Cerebellar cortex (tissue), 1 donor: ENCODE results near the gene TNPO2.
A peak's percentile ranks its signal among the peaks of the same experiment; 100 is the strongest.
"Not testable (repeated sequence)": the region's sequence is repeated elsewhere in the genome, so short reads cannot be mapped to it uniquely, and the experiment has no call there.

Source experiments
- DNase-seq: peaks from one replicate; pipeline ENCODE4 v3.0.0-alpha.2; 2015; ENCODE audit warnings: low spot score

TNPO2 gene

DNA sequence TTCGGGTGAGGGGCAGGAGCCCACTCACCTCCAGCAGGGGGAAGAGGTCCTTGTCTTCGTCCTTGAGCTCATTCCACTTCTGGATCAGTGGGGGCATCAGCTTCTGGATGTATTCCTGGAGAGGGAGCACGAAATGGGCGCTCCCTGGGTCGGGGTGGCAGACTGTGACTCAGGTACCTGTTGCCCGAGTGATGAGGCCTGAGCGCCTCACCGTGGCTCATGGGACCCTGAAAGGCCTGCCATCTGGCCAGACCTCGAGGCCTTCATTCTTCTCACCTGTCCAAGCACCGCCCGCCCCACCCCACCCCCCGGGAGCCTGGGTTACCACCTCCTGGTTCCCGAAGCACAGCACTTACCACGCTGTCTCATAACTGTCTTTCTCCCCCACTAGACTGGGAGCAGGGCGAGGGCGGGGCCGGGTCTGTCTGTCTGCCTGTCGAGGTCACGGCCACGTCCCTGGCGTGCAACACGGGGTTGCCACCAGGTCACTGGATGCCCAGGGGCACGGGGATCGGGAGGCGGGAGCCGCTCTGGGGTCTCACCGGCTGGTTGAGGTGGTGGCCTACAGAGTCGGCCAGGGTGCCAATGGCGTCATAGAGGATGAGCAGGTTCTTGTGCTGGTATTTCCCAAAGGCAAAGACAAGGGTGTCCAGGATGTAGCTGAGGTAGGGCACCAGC, 17.9 kb downstream of the TNPO2 start:
- DNase-seq = no peak

DNA sequence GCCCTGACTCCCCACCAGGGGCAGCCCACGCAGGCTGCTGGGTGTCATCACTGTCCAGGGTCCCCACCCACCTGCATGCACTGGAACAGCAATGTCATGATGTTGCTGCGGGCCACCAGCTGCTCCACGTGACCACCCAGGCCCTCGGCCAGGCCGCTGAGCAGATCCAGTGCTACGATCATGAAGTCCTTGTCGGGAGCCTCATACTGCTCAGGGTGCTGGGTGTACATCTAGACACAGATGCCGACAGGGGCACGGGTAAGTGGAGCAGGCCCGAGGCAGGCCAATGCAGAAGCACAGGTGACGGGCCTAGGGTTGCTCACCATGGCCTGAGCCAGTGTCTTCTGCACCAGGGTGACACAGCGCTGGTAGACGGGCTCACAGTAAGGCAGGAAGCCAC, 18.6 kb downstream of the TNPO2 start:
- DNase-seq = no peak

DNA sequence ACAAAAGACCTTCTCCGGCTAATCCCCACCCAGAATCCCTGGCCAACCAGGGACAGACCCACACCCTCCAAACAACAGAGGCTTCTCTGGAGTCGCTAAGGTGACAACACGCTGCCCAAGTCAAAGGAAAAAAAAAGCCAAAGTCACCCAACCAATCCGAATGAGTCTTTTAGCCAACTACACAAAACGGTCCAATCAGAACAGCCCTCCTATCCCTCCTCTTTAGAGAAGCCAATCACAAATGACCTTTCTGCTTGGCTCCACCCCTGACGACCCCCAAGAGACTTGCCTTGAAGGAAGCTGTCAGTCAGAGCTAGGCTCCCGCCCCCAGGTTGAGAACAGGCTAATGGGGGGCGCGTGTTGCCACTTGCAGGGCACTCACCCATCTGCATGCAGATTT, 20.7 kb downstream of the TNPO2 start:
- DNase-seq = peak; percentile 73

DNA sequence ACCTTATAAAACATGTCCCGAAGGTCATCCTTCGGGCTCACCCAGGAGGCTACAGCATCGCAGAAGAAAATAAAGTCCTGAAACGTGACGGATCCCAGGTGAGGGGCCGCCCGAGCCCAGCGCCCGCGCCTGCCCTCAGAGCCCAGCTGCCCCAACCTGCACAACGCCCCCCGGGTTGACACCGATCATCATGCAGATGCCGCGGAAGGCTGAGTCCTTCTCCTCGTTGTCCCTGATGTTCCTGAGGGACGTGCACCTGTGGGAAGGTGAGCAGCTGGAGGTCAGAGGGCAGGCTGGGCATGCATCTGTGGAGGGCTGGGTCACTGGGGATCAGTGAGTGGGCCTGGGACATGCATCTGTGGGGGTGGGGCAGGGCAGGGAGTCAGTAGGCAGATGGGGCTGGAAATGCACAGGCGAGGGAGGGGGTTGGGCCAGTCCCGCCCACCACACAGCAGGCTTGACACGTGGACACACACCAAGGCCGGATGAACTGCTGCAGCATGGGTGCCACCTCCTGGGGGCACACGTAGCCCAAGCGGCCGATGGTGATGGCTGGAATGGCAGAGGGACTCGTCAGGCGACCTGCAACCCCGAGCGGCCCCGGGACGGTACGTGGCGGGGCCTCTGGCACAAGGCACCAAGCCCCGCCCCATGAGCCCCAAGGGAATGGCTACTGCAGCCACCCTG, 22.0 kb downstream of the TNPO2 start:
- DNase-seq = no peak

DNA sequence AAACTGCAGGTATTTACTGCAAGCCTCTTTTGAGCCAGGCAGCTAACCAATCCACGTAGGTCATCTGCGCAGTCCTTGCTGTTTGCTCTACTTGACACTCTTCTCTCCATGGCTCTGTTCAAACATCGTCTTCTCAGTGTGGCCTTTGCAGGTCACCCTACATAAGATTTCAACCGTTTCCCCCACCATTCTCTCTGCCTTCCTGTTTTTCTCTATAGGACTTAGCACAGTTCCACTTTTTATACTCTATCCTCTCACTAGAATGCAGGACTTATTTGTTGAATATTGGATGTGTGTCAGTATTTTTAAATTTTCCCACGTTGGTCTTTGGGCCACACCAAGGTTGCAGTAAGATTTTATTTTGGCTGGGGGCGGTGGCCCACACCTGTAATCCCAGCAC, 25.6 kb downstream of the TNPO2 start:
- DNase-seq = no peak

DNA sequence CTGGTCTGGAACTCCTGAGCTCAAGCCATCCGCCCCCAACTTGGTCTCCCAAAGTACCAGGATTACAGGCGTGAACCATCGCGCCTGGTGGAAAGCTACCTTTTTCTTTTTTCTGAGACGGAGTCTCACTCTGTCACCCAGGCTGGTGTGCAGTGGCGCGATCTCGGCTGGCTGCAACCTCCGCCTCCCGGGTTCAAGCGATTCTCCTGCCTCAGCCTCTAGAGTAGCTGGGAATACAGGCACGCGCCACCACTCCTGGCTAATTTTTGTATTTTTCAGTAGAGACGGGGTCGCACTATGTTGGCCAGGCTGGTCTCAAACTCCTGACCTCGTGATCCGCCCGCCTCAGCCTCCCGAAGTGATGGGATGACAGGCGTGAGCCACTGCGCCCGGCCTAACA, 26.3 kb downstream of the TNPO2 start:
- not testable (repeated sequence) for DNase-seq

DNA sequence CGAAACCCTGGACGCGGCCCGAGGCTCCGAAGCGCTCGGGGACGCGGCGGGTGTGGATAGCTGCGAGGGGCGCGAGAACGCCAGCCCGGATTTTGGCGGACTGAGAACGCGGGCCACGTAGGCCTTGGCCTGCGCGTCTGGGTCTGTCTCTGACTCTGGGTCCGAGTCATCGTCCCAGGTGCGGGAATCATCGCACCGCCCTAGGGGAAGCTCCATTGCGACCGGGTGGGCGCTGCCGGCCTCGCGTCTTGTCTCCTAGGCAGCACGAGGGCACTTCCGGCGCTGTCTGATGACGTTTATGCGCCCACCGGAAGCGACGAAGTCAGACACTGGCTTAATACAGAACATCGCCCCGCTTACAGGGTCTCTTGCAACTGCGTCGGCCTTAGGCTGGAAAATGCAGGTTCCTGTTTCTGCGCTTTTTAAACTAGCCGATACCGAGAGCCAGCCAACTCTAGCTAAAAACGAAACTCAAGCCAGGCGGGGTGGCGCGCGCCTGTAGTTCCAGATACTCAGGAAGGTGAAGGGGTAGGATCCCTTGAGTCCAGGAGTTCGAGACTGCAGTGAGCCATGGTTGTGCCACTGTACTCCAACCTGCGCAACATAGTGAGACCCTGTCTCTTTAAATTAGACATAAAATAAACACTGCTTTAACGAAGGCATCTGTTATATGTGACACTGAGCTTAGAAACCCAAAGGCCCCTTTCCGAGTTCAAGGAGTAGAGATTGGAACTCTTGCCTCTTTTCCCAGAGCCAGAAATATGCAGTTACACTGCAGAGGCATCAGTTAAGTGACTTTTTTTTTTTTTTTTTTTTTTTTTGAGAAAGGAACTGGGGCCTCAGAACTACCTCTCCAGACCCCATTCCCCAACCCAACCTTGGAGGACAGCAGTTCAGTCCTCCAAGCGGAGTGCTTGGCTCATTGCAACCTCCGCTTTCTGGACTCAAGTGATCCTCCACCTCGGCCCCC, 27.1 kb downstream of the TNPO2 start, which contains the start of gene FBXW9:
TSS of gene FBXW9 (minus strand) at position 266 of the 970 bp plus-strand sequence. CDS start at position 216, 50 bp downstream.
- peak; percentile 98 for DNase-seq

DNA sequence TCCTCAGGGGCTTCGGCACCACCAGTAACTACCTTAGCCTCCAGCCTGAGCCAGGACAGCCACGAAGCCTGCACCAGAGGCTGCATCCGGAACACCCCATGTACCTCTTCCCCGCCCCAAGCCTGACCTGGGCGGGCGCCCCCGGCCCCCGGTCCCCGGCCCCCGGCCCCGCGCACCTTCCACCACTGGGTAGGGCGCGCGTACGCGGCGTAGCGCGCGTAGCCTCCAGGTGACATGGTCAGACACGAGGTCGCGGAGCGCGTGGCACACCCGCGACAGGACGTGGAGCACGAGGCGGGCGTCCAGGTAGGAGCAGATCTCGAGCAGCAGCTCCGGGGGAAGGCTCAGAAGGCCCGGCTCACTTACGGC, 27.8 kb downstream of the TNPO2 start:
- DNase-seq = no peak

DNA sequence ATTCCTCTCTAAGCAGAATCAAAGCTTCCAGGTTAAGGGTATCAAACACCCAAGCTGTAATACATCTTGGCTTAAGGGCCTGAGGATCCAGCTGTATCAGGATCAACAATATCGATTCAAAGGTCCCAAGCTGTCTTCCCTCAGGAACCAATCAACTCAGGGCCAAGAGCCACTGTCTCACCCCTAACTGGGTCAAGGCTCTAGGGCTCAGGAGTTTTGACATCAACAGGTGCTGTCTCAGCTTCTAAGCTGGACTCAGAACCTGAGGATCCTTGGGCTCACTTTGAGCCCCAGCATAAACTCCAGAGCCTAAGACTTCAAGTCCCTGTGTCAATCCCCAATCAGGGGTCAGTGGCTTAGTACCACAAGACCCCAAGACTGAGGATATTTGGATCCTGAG, 28.2 kb downstream of the TNPO2 start:
- DNase-seq = no peak

DNA sequence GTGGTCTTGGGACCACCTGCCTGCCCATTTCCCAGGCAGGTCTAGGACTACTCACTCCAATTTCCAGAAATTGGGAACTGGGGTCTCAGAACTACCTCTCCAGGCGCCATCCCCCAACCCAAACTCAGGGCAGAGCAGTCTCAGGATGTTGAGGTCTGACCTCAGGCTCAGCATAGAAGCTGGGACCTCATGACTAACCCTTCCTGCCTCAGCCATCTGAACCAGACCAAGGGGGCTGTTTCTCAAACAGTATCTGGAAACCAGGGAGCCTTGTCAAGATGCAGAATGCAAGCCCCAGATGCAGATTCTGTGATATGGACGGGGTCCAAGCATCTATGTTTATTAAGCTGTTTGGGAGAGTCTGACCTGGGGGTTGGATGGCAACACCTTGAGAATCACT, 28.6 kb downstream of the TNPO2 start:
- no peak for DNase-seq

DNA sequence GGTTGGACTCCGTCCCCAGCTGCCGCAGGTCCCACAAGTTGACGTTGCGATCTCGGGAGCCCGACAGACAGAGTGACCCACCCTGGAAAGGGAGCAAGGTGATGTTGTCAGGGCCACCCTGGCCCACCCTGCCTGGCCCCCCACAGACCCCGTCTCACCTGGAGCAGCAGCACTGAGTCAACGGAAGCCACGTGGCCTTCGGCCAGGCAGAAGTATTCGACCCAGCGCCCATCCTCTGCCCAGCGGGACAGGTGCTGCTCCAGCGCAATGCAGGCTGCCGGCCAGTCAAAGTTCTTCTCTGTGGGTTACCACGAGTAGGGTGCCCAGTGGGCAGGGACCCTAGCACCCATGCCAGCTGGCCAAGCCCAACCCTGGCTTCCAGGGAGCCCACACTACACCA, 29.1 kb downstream of the TNPO2 start:
- no peak for DNase-seq

DNA sequence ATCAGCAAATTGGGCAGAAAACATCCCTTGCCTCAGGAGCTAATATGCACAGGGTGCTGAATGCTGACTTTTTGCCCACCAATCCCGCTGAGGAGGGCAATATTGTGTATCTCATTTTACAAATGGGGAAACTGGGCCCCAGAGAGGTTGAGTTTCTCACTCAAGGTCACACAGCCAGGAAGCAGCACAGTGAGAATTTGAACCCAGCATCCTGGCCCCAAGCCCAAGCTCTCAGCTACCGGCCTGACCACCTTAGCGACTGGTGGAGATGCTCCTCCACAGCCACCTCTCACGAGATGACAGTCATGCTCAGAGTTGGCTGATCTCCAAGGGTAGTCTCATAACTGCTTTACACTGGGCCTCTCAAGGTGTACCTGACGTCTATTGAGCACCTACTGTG, 30.8 kb downstream of the TNPO2 start:
- DNase-seq = no peak

DNA sequence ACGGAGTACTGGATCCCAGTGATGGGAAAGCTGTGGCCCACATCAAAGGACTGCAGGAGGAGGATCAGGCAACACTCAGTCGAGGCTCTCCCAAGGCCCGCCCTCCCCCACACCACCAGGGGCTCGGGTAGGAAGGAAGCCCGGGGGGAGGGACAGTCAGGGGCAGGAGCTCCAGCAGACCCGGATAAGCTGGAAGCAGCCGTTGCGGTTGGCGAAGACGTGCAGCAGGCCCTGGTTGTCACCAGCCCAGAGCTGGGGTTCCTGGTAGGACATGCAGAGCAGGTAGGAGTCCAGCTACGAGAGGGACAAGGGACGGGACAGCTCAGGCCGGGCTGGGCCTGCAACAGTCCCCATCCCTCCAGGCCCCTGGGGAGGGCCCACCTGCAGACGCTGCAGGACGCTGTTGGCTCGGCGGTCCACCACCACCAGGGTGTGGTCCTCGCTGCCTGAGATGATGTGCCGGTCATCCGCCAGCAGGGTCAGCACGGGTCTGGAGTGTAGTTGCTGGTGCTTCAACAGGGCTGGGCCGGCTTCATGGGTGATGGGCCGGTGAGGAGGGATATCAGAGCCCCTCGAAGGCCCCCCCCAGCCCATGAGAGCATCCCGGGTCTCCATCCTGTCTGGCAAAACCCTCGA, 34.0 kb downstream of the TNPO2 start:
- DNase-seq = no peak

DNA sequence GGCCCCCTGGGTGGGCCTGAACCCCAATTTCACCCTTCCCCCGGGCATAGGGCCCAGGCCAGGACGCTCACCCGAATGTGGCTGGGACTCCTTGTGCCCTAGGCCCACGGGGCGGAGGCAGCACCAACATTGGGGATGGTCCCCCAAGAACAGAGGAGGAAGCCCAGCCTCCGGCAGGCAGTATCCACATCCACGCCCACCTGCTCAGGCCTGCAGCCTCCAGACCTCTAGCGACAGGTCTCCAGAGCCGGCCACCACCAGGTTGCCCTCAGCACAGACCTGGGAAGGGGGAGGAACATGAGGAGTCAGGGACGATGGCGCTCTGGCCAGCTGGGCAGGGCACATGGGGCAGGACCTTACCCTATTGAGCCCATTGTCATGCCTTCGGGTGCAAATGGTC, 34.7 kb downstream of the TNPO2 start:
- no peak for DNase-seq

DNA sequence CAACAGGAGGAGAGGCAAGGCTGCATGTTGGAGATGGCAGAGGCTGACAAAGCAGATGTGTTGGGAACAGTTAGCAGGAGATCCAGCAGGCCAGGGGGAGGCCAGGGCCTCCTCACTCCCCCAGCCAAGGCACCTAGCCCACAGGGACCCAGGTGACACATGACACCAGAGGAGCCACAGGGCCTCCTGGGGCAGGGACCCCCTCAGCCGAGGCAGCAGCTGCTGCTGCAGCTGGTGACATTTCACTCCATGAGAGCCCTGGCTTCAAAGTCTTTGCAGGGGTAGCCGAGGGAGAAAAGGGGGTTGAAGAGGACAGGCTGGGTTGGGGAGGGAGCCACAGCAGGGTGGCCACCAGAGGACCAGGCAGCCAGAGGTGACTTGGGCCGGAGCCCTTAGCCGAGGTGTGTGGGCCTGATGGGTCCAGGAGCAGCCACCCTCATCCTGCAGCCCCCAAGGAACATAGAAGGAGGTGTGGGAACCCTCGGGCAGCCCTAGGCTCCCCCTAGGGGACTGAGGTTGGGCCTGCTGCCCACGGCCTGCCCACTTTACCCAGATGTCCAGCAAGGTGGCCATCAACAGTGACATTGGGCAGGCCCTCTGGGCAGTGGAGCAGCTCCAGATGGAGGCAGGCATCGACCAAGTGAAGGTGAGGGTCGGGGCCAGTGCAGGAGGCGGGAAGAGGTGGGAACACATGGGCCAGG, 36.1 kb downstream of the TNPO2 start, which contains the start of gene GNG14:
TSS of gene GNG14 (plus strand) at position 503 of the 701 bp plus-strand sequence. CDS start at position 554, 51 bp downstream.
- no peak for DNase-seq

DNA sequence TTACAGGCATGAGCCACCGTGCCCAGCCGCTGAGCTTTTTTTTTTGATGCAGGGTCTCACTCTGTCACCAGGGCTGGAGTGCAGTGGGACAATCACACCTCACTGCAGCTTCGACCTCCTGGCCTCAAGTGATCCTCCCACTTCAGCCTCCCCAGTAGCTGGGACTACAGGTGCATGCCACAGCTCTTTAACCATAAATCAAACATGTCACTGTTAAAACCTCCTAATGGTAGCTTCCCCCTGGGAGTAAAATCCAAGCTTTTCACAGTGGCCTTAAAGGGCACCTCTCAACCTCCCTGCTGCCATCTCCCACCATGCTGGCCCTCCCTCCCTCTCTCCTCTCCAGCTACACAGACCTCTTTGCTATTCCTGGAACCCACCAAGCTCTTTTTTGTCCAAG, 37.9 kb downstream of the TNPO2 start:
- no peak for DNase-seq

DNA sequence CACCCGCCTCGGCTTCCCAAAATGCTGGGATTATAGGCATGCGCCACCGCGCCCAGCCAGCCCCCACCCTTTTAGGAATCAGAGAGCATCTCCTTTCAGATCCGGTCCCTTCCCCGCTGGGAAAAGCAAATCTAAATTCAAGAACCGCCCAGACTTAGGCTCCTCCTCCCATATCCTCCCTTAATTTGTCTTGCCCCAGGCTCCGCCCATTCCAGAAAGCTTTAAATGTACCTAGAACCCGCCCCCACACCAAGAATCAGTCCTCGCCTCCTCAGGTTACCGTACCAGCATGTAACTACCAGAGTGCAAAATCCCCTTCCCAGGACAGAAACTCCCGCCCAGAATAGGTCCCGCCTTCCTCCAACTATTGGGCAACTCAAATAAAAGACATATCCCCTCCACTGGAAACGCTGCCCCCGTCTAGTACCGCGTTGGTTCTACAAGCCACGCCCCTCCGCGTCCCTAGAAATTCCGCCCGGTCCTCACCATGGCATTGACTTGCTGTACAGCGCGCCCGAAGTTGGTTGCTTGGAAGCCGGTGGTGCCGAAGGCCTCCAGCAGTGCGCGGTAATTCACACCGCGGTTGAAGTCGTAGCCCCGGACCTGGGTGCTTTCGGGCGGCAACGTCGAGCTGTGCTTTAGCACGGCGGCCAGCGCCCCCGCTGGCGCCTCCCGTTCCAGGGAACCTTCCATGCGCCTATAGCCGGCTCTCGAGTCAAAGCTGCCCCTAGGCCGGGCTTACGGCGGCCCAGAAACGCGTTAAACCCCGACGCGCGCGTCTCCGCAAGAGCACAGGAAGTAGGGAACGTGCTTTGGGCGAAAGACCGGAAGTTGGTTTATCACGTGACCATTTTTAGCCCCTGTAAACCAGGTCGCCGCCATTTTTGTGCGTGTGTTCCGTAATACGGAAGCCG, 42.4 kb downstream of the TNPO2 start, which contains the start of gene DHPS:
TSS of gene DHPS (minus strand) at position 807 of the 914 bp plus-strand sequence. CDS start at position 693, 114 bp downstream.
- DNase-seq = peak; percentile 97

DNA sequence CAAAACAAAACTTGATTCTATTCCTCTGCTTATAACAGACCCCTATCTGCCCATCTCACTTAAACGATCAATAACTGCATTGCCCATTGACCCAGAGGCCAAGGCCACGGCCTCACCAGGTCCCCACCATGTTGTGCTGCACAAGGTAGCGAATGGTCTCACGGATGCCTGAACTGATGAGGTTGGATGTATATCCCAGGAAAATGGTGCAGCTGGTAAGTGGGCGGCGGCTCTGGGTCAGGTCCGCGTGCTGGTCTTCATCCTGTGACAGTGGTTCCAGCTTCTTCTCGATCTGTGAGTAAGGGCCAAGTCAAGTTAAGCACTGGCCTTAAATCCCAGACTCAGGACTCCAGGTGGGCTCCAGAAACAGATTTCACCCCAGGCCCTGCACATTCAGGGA, 43.7 kb downstream of the TNPO2 start:
- DNase-seq = no peak

DNA sequence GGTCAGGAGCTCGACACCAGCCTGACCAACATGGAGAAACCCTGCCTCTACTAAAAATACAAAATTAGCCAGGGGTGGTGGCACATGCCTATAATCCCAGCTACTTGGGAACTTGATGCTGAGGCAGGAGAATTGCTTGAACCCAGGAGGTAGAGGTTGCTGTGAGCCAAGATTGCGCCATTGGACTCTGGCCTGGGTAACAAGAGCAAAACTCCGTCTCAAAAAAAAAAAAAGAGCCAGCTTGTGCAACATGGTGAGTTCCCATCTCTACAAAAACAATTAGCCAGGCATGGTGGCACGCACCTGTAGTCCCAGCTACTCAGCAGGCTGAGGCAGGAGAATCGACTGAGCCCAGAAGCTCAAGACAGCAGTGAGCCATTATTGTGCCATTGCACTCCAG, 45.7 kb downstream of the TNPO2 start:
- not testable (repeated sequence) for DNase-seq

DNA sequence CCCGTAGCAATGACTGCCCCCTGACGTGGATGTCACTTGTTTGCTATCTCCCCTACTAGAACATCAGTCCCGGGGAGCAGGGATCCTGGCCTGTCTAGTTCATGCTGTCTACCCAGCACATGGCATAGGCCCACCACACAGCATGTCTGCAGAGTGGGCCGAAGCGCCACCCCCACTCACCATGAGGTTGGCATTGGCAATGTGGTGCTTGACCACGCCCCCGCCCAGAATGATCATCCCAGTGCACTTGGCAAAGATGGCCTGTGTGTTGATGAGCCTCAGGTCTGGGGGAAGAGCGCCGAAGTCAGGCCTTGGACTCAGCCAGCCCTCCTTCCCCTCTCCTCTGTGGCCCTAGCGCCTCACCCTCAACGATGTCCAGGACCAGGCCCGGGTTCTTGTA, 46.8 kb downstream of the TNPO2 start:
- no peak for DNase-seq
